Measurements from ENCODE around the gene LCE2B. TPM values are rescaled to one million over a fixed set of nuclear protein-coding genes. Genes with fewer than 3 reads are reported as not detected.

The LCE2B gene
- total RNA-seq, 3 donors from 2014 or later: not detected

DNA sequence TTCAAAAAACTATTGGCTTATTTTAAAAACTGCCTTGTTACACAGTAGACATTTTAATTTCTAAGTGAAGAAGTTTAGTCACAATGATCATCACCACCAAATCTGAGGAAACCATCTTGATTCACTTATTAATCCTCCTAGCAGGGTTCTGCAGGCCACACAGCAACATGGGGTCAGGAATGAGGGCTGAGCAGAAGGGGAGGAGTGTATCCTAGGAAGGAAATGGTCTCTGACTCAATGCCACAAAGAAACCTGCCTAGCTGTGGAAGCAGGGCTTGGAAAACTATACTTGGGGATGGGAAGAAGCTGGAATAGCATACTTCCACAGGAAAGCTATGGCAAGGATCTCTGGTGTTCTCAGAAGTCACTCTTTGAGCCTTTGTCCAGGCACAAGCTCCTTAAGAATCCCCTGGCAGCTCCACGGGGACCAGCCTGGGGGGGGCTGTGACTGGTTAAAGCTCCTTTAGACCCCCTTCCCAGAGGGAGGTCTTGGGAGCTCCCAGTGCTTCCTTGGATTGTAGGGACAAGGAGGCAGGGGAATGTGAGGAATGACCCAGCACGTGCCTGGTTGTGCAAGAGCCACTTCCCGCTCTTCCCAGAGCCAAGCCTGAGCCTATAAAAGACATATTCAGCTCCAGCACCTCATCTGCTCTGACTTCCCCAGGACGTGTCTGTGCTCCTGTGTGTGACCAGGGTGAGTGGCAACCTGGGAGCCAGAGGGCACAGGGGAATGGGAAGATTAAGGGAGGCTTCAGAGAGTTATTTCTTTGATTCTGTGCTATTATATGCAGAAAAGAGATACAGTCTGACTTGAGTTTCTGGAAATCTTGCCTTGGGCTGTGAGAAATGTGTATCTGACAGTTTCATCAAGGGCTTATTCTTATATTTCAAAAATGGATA is 12.0 kb downstream of the LCE2B start, which contains the start of gene LCE2A:
Gene LCE2A (plus strand): TSS at position 645 of the 900 bp plus-strand sequence. CDS start 557 bp downstream, outside the sequence.
- no peak for DNase-seq (ENCODE audit: low spot score in 2 of 2)
- TF ChIP-seq POLR2AphosphoS5 (IDR thresholded peaks at IDR 0.05) (no peak), POLR2A (IDR thresholded peaks at IDR 0.05) (no peak), CTCF (IDR thresholded peaks at IDR 0.05) (no peak)
- Histone ChIP-seq H3K36me3 (no peaks in the 10 kb centered on the region), H3K27ac (no peak within 1 kb of the TSS), H3K4me1 (no peaks in the 10 kb centered on the region), H3K9me3 (no peaks in the 10 kb centered on the region), H3K27me3 (no peaks in the 10 kb centered on the region), H3K4me3 (no peak within 1 kb of the TSS)
- intact Hi-C loops (cut with DNase I; ENCODE audit: low total_unique reads): no loop called here

- Histone ChIP-seq H3K36me3 (no peaks in the 10 kb centered on the region), H3K4me1 (no peaks in the 10 kb centered on the region), H3K27ac (no peak overlapping the region), H3K9me3 (peaks cover 0 to 5% of the 10 kb centered on the region in 2 donors), H3K27me3 (no peaks in the 10 kb centered on the region), H3K4me3 (no peak overlapping the region)
- TF ChIP-seq CTCF (IDR thresholded peaks at IDR 0.05): no peak
- TF ChIP-seq POLR2AphosphoS5 (IDR thresholded peaks at IDR 0.05): no peak
- intact Hi-C loops (cut with DNase I; ENCODE audit: low total_unique reads): no loop called here
- no peak for DNase-seq (ENCODE audit: low spot score in 2 of 2)
Measured at GRCh38 chr1:152699746-152700145, 13.8 kb downstream of the LCE2B start.

DNA sequence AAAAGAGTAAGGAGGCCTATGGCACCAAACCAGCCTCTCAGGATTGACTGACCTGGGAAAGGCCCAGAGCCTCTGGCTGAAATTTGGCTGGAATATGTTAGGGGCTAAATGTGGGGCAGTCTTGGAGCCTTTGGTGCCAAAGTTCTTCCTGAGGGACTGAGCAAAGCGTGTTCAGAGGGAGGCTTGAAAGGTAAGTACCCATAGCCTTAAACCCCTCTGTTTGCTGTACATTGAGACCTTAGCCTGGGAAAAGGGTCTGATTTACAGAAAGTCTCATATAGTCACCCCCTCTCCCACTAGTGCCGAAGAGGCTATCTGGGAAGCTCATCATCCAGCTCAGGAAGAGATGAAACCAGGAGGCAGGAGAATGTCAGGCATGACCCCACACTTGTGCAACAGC is 21.9 kb downstream of the LCE2B start, which contains the start of gene LCE4A:
Gene LCE4A (plus strand): TSS at position 301 of the 400 bp plus-strand sequence. CDS start 916 bp downstream, outside the sequence.
- no peak for DNase-seq (ENCODE audit: low spot score in 2 of 2)
- Histone ChIP-seq H3K4me3 (no peak within 1 kb of the TSS), H3K36me3 (no peaks in the 10 kb centered on the region), H3K27me3 (no peaks in the 10 kb centered on the region), H3K4me1 (no peaks in the 10 kb centered on the region), H3K27ac (no peak within 1 kb of the TSS), H3K9me3 (peaks cover 0 to 5% of the 10 kb centered on the region in 2 donors)
- TF ChIP-seq POLR2AphosphoS5 (IDR thresholded peaks at IDR 0.05) (no peak), CTCF (IDR thresholded peaks at IDR 0.05) (no peak), POLR2A (IDR thresholded peaks at IDR 0.05) (no peak)
- intact Hi-C loops (cut with DNase I; ENCODE audit: low total_unique reads): no loop called here

GRCh38 chr1:152718238-152718637 is 32.3 kb downstream of the LCE2B start:
- no peaks in the 10 kb centered on the region for H3K36me3 ChIP-seq
- no peak overlapping the region for H3K27ac ChIP-seq
- intact Hi-C loops (cut with DNase I; ENCODE audit: low total_unique reads): no loop called here
- TF ChIP-seq CTCF (IDR thresholded peaks at IDR 0.05): no peak
- TF ChIP-seq POLR2A (IDR thresholded peaks at IDR 0.05): no peak
- no peak for TF ChIP-seq POLR2AphosphoS5 (IDR thresholded peaks at IDR 0.05)
- H3K9me3 ChIP-seq: peaks cover 4 to 9% of the 10 kb centered on the region in 2 donors
- no peaks in the 10 kb centered on the region for H3K4me1 ChIP-seq
- no peaks in the 10 kb centered on the region for H3K27me3 ChIP-seq
- DNase-seq (ENCODE audit: low spot score in 2 of 2): no peak
- H3K4me3 ChIP-seq: no peak overlapping the region

GRCh38 chr1:152725261-152725660 is 39.3 kb downstream of the LCE2B start:
- Histone ChIP-seq H3K27ac (no peak overlapping the region), H3K9me3 (no peaks in the 10 kb centered on the region), H3K36me3 (no peaks in the 10 kb centered on the region), H3K4me1 (no peaks in the 10 kb centered on the region), H3K27me3 (no peaks in the 10 kb centered on the region), H3K4me3 (no peak overlapping the region)
- DNase-seq (ENCODE audit: low spot score in 2 of 2): no peak
- no peak for TF ChIP-seq CTCF (IDR thresholded peaks at IDR 0.05)
- no peak for TF ChIP-seq POLR2A (IDR thresholded peaks at IDR 0.05)
- TF ChIP-seq POLR2AphosphoS5 (IDR thresholded peaks at IDR 0.05): no peak
- intact Hi-C loops (cut with DNase I; ENCODE audit: low total_unique reads): no loop called here
